Stimulated activated CD8-positive, alpha-beta memory T cell treated with anti-CD3 and anti-CD28 coated beads, Interleukin-15, amount 100 ng/mL, for 48 hours (primary cell): ENCODE measurements around the gene CADPS.
"Not testable (repeated sequence)": the region's sequence is repeated elsewhere in the genome, so short reads cannot be mapped to it uniquely, and the experiment has no call there.

Source experiments
- DNase-seq, 2 donors: peaks; one replicate each; pipeline ENCODE4 v3.0.0-alpha.2; 2020; ENCODE audit warnings: low read depth in 2 of 2

The CADPS gene

GRCh38 chr3:62600033-62600432 lies 275.2 kb downstream of the CADPS start:
- no peak for DNase-seq

GRCh38 chr3:62597491-62597890 lies 277.7 kb downstream of the CADPS start:
- no peak for DNase-seq

- DNase-seq, result no peak
These were observed 282.8 kb downstream of the CADPS start for GRCh38 chr3:62592408-62592807.

- no peak for DNase-seq
These were observed 286.1 kb downstream of the CADPS start for GRCh38 chr3:62589078-62589477.

GRCh38 chr3:62587579-62588031 lies 287.6 kb downstream of the CADPS start:
- no peak for DNase-seq

- DNase-seq, result no peak
These were observed 288.0 kb downstream of the CADPS start for GRCh38 chr3:62587169-62587568.

GRCh38 chr3:62586356-62586755 lies 288.9 kb downstream of the CADPS start:
- DNase-seq, result no peak

- no peak for DNase-seq
These were observed 289.4 kb downstream of the CADPS start for GRCh38 chr3:62585861-62586260.

GRCh38 chr3:62584636-62585035 lies 290.6 kb downstream of the CADPS start:
- no peak for DNase-seq

- DNase-seq, result no peak
These were observed 292.6 kb downstream of the CADPS start for GRCh38 chr3:62582495-62583172.

- DNase-seq, result not testable (repeated sequence)
These were observed 294.7 kb downstream of the CADPS start for GRCh38 chr3:62580485-62580884.

GRCh38 chr3:62577153-62577552 lies 298.1 kb downstream of the CADPS start:
- DNase-seq, result no peak

GRCh38 chr3:62574266-62574898 lies 300.8 kb downstream of the CADPS start:
- DNase-seq, result no peak

GRCh38 chr3:62571916-62572315 lies 303.3 kb downstream of the CADPS start:
- DNase-seq, result no peak

- DNase-seq, result no peak
These were observed 304.3 kb downstream of the CADPS start for GRCh38 chr3:62570888-62571287.

GRCh38 chr3:62569609-62570008 lies 305.6 kb downstream of the CADPS start:
- no peak for DNase-seq

- no peak for DNase-seq
These were observed 307.9 kb downstream of the CADPS start for GRCh38 chr3:62567097-62568021.

GRCh38 chr3:62566022-62566557 lies 309.1 kb downstream of the CADPS start:
- DNase-seq, result no peak

- DNase-seq, result no peak
These were observed 312.6 kb downstream of the CADPS start for GRCh38 chr3:62562596-62562995.

GRCh38 chr3:62562017-62562416 lies 313.2 kb downstream of the CADPS start:
- no peak for DNase-seq

- no peak for DNase-seq
These were observed 315.3 kb downstream of the CADPS start for GRCh38 chr3:62559831-62560445.
